ENCODE measurements around the gene PDE2A.

PDE2A gene

DNA sequence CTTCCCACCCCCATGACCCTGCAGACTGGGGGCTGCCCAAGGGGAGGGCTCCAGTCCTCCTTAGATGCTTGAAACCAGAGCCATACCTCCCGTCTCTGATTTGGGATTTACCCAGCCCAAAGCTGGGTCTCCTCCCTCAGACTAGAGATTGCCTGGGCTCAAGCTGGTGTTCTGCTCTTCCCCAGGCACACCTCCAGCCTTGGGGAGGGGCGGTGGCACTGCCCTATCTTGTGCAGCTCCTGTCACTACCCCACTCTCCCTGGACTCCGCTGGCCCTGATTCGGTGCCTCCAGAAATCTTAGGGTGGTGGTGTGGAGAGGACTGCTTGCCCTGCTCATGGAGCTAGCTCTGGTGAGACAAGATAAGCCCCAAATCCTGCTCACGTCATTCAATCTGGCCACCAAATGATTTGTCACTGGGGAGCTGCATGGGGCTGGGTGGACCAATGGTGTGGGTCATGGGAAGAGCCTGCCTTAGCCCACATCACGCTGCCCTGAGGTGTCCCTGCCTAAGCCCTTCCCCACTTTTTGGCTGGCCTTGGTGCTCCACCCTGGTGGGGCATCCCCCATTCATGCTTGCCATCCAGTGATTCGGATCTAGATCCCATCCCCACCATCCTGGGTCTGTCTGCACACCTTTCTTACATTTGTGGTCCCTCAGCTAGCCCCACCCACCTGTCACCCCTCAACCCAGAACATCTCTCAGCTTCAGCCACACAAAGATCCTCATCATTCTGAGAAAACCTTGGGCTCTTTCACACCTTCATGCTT is 87.7 kb downstream of the PDE2A start:
- no peak for DNase-seq

DNA sequence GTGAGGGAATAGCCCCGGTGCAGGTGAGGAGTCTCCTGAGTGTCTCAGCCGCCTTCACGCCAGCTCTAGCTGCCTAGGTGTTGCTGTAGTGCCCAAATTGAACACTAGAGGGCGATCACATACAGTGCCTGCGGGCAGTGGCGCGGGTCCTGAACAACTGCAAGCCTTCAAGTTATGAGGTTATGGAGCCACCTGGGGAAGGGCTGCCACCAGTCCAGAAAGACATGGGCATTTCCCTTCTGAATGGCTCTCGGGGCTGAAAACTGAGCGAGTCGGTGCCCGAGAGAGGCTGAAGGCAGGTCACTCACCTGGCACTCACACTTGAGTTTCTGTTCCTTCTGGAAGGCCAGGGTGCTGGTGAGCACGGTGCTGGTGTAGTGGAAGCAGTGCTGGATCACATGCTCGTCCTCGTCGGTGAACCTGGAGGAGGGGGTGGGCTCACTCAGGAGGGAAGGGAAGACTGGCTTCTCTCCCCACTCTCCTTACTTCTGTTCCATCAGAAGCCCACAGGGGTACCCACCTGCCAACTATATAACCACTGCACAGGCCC is 88.4 kb downstream of the PDE2A start:
- peak; percentile 7 for DNase-seq

DNA sequence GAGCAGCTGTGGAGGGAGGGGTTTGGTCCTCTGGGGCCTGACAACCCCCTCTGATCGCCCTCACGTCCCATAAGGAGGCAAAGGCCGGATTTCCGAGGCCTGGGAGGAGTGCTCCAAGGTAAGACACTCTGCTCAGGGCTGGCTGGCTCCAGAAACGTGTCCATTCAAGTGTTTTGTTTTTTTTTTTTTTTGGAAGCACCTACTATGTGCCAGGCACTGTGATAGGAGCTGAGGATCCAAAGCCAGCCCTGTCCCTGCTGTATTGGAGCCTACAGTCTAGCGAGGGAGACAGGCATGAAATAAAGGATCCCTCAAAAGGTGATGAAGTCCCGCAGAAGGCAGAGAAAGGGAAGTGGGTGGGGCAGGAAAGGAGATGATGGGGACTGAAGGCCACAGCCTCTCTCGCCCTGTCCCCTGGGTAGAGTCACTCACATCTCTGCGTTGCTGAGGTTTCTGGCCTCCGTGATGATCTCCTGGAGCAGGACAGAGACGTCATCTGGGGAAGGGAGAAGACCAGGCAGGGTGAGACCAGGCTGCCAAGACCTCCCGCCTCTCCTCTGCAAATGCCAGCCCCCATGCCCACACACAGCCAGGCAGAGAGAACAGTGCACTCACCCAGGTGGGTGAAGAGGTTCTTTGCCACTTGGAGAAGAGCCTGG is 89.2 kb downstream of the PDE2A start:
- DNase-seq, result no peak

DNA sequence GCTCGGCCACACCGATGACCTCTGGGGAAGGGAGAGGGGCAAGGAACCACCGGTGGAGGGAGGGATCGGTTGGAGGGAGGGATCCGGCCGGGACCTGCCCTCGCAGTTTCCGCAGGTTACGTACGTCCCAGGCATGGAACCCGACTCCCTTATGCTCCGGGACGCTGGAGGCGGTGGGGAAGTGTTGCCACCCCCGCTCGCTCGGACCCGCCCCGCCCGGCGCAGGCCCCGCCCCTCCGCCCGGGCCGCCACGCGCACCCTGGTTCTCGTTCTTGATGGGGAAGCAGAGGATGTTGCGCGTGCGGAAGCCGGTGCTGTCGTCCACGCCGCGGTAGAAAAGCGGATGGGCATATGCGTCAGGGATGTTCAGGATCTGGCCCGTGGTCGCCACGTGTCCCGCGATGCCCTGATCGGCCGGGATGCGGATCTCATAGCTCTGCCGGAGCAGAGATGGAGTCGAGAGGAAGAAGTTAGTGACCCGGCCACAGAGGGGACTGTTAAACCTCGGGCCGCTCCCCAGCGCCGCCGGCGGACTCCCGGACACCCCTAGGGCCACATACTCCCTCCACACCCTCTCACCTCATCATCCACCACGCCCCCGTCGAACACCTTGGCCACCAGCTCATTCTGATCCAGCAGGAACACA is 89.8 kb downstream of the PDE2A start:
- DNase-seq, result no peak

DNA sequence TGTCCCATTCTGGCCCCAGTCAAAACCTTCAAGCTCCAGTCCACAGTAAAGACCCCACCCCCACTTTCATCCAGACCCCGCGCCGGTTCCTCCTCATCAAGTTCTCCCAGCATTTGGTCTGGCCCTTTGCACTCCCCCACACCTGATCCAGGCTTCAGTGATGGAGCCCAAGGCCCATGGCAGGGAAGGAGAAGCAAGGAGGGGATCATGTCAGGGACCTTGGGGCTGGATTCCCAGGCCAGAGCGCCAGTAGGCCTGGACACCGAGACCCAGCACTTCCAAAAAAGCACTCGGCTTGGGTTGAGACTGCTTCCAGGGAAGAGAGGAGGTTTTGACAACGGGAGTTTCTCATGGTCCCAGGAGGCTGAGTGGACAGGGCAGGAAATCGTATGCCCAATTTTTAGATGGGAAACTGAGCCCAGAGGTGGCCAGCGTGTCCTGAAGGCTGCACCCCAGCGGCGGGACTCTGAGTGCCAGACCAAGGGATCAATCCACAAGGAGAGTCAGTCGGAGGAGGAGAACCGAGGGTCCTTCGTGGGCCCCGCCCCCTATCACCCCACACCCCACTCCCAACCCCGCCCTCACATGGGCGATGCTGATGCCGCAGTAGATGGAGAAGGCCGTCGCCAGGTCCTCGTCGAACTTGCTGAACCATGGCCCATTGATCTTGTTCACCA is 90.5 kb downstream of the PDE2A start:
- DNase-seq, result no peak

DNA sequence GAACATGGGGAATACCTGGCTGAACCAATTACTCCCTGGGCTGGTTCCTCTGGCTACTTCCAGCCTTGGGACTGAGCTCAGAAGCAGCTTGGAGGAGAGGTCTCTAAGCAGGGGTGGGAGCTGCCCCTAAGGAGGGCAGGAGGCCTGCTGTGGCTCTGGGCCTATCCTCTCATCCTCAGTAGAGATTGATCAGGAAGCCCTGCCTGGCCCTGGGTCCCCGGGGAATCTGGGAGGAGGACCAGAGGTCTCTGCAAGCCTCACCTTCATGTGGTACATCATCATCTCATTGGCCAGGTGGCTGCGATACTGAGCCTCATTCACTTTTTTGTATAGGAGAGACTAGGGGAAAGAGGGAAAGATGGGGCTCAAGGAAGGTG is 91.1 kb downstream of the PDE2A start:
- no peak for DNase-seq

DNA sequence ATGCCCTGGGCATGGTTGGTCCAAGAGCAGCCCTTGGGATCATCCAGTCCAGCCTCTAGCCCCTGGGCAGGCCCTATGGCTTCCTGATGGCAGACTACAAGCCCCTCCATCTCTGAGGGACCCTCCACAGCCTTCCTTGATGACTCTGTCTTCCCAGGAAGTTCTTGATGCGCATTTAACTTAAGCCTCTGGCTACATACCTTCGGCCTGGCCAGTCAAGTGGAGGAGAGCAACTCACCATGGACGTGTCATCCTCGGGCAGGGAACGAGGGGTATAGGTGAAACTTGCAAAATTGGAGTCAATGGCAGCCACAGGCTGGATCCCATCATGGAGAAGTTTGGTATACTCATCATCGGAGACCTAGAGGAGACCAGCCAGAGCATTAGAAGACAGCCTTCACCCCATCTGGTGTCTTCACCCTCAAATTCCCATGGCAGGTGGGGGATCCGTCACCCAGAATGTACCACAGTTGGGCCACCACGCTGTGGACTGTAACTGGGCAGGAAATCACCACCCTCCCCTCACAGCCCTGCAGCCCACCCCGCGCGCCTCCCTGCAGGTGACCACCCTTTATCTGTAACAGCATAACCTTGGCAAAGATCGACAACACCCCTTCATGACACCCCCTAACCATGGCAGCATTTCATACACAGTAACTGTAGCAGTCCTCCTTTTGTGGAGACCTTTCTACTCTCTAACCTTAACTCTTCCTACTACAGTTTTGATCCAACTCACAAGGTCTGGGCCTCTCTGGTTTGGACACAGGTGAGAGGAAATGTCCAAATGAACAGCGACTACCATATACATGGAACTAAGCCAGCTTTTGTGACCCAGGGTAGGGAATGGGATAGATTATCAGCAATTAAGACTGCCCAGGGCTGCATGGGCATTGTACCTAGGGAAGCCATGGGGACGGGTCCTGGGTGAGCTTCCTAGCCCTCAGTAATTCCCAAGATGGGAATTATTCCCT is 91.7 kb downstream of the PDE2A start:
- DNase-seq, result no peak

DNA sequence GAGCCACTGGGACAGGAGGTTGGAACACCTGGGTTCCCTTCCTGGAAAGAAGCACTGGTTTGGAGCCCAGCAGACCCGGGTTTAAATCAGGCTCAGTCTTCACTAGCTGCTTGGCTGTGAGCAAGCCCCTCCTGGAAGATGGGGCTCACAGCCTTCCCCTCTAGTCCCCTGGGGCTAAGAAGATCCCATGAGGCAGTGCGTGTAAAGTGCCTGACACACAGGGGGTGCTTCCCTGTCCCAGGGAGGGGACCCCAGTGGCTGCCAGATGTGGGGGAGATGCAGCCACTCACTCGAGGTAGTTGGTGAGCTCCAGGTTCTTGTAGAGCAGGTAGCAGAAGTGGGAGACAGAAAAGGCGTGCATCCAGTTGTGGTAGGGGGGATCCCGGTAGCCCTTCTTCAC is 93.2 kb downstream of the PDE2A start:
- DNase-seq, result no peak

DNA sequence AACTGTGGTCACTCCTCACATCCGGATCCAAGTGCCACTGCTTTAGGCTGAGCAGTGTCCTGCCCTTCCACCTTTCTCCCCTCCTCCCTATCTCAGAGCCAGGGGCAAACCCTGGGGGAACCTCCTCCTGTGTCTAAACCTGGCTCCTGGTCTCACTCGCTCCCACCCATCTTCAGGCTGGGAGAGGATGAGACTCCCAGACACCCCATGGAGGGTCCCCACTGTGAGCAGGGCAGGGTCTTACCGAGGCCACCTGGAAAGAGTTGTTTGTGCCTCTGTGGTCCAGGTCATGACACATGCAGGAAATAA is 93.6 kb downstream of the PDE2A start:
- no peak for DNase-seq

DNA sequence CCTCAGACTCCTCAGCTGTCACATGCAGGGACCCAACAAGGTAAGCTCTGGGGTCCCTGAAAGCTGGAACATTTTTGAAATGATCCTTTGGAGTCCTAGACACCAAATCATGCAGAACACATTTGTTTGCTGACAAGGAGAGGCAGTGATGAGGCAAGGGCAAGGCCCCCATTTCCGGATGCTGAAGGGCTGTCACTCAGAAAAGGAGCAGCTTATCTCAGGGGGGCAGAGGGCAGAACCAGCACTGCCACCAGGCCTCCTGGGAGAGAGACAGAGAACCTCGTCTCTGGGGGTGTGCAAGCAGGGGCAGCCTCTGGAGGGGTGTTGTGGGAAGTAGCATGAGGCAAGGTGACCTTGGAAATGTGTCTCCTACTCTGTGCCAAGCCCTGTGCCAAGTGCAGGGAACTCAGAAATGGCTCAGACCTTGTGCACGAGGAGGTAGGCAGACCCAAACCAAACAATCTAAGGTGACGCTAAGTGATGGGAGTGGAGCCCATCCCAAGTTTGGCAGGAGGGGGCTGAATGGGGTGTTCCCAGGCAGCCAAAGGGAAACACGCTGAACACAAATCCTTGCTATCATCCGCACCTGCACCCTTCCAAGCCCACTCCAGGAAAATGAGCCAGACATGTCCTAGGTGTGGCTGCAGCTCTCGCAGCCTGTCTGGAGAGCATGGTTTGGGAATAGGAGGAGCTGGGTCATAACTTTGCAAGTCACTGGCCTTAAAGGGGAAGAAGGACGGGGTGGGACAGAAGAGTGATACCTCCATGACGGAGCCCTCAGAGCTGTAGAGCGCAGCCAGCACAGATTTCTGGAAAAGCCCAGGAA is 94.2 kb downstream of the PDE2A start:
- DNase-seq, result no peak

DNA sequence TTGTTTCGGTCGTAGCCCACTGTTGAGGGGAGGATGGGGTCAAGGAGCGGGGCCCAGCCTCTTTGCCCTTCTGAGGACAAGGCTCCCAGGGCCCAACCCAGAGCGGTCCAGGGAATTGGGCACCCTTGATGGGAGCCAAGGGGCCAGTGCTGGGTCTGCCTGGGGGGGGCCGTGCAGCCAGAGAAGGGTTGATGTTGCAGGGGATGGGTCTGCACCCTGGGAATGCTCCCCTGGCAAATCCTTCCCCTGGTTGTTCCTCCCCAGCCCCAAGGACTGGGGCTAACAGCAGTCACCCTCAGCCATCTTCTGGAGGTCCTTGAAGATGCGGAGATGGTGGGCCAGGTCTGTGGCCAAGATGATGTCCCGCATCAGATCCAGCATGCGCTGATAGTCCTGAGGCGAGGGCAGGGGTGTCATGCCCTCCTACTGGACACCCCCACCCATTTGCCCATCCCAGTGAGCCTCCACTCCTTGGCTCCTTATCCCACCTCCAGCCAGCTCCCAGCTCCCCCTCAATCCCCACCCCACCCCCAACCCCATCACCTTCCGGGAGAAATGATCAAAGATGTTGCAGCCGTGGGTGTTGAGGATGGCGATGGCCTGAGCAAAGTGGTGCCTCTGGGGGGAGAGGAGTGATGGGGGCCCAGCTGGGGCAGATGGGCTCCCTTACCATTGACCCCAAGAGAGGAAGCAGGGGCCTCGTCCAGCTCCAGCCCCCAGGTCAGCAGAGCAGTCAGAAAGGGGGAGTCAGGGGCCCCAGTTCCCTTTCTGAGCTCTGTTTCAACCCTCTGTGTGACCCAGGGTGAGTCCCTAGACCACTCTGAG is 95.0 kb downstream of the PDE2A start:
- DNase-seq, result no peak

DNA sequence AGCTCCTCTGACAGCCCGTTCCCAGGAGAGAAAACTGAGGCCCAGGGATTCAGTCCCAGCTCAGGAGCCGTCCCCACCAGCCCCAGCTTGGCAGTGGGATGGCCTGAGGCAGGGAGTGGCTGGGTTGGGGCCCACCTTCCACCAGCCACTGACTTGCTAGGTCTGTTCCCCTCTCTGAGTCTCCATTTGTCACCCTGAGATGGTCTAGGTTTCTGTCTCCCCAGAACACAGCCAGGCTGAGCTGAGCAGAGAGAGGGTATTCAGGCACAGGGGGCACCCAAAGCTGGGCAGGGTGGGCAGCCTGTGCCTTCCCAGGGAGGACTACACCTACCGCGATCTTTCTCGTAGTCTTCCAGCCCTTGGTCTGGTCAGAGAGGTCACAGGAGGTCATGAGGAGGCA is 95.7 kb downstream of the PDE2A start:
- DNase-seq, result no peak

DNA sequence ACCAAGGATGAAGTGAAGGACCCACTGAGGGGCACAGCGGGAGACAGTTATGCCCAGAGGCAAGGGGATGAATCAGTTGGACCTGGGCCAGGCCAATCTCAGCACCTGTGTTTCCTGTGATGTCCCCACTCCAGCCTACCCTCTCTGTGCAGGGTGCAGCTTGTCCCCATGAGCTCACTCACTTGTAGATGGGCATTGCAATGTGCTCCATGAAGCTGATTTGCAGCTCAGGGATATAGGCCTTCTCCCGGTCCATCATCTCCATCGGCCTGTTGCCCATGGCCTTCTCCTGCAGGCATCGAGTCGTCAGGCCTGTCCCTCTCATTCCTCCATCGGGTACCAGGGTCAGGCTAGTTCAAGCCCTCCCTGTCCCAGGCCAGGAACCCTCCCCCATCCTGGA is 96.2 kb downstream of the PDE2A start:
- DNase-seq, result no peak

DNA sequence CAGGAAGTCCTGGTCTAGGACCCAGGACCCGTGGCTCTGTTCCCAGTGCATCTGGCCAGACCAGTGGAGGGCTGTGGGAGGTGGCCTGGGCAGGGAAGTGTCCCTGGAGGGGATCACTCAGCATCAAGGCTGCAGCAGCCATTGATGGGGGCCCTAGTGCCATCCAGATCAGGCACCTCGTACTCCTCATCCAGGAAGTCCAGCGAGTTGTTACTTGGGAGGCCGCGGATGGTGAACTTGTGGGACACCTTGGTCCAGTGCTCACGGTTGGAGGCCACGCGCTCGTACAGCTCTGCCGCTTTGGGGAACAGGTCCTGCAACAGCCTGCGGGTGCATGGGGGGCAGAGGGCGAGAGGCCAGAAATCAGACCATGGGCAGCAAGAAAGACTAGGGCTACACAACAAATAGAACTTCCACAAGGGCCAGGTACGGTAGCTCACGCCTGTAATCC is 96.9 kb downstream of the PDE2A start:
- DNase-seq, result no peak

DNA sequence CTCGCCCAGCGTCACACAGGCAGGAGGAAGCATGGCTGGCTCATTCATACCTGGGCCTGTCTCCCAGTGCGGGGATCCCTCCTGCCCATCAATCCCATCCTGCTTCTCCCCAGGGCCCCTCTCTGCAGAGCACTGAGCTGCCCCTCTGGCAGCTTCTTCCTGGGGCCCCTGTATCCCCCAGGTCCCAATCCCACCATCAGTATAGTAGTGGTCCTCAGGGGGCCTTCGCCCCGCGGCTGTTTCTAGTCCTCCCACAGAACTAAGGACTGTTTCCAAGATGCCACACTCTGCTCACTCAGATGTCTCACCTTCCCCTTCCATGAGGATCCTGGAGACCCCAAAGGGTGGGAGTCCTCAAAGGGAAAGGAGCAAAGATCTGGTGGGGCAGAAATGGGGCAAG is 97.6 kb downstream of the PDE2A start:
- no peak for DNase-seq

DNA sequence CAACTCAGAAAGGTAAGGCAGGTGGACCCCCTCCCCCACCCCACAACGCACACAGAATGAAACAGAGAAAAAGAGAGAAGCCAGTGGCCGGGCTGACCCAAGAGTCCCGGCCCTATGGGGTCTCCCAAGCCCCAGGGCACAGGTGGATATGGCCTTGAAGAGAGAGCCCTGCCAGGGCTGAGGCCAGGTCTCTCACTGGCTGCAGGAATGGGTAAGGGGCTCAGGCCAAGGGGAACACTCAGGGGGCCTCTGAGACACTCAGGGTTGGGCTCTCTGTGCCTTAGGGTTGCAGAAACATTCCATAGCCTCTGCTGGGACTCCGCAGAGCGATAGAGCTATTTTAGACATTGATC is 98.0 kb downstream of the PDE2A start:
- no peak for DNase-seq

DNA sequence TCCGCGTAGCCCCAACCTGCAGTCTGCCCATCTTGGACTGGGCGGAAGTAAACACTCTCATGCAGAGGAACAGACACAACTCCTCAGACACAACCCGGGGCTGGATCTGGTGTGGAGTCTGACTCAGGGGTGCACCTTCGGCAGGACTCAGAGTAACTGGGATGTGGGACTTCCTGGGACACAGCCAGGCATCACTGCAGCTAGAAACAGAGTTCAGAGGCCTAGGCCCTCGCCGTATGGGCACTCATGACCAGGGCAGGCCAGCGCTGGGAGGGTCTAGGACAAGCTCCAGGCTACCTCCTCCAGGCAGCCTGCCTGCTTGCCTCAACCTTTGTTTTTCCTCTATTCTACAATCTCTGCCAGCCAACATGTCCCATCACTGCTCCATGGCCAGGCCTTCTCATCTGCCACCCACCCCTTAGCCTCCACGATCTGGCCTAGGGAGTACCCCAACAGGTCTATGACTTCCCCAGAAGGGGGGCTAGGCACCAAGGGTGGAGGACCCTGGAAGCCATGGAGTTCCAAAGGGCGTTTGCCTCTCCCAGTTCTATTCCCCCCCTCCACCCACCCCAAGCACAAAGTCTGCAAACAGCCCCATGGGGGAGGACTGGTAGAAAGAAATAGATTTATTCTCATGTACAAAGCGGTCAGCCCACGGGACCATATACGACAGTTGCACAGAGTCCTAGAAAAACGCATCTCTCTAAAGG is 98.5 kb downstream of the PDE2A start:
- DNase-seq, result no peak

DNA sequence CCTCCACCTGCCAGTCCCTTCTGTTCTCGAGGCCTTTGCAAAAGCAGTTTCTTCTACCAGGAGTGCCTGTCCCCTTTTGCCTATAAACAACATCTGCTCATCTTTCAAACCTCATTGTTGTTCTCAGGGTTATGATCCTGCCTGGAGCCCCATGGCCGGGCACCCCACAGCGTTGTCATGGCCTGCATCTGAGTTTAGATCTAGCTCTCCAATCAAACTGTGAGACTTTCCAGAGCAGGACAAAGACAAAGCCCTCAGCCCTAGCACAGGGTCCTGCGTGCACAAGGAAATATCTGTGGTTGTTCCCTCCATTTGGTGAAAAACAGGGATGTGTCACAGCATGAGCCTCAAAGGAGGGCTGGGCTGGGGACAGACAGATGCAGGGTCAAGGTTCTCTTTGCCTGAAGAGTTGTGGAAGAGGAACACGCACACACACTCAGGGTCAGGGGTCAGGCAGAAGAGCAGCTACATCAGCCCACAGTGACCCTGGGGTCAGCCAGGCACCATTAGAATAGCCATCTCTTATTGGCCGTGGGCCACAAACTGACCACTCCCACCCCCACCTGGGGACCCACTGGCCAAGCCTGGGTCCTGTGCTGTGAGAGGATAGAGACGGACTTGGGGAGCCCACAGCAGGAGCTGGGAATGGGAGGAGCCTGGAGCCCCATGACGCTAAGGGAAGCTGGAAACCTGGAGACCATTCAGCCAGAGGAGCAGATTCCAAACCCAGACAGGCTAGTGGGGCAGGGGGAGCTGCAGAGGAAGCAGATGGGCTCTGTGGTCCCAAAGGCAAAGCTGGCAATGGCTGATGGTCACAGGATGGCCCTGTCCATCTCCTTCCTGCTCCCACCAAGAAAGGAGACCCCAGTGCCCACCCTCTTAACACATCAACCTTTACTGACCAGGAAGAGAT is 99.4 kb downstream of the PDE2A start:
- DNase-seq, result no peak
